ENCODE data around the gene ZNF574. TPM values are rescaled to one million over a fixed set of nuclear protein-coding genes. Genes with fewer than 3 reads are reported as not detected.

Gene ZNF574
- total RNA-seq, 1 experiment from 2014 or later, result 35.6 TPM

DNA sequence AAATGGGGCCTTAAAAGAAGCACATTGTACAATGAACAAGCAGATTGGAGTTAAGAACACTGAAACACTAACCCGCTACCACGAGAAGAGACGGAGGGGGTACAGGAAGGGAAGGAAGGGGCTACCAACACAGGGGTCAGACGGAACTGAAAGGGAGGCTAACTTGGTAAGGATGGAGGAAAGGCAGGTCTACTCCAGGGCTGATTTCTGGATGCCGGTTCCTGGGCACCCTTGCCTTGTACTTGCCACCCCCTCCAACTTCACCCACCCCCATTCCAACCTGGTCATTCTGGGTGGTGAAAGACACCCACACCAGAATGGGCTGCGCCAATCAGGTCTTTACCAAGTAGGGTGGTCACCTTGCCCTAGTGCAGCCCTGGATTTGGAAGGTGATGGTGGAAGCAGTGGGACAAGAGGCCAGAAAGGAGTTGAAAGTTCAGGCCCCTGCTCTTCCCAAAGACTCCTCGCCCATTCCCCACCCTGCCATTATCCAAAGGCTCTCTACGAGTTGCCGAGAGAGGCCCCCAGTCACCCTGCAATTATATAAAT is 10.3 kb downstream of the ZNF574 start:
- Histone ChIP-seq H2BK120ac (ENCODE audit: low read depth, low read length, poor library complexity, severe bottlenecking) (no peak overlapping the region), H3K4me2 (ENCODE audit: insufficient read depth, insufficient read length, low read length) (no peak overlapping the region), H3K14ac (ENCODE audit: insufficient read depth, low read length) (no peak overlapping the region), H3K79me2 (ENCODE audit: insufficient read depth, low read length) (no peaks in the 10 kb centered on the region), H2AK5ac (ENCODE audit: insufficient read length, low read length) (no peak overlapping the region), H2AFZ (ENCODE audit: low read length) (no peak overlapping the region), H3K27ac (ENCODE audit: insufficient read length, low read depth, low read length) (no peak overlapping the region), H4K91ac (ENCODE audit: insufficient read length, low read depth, low read length) (no peak overlapping the region), H2BK5ac (ENCODE audit: insufficient read length, low read length) (no peak overlapping the region), H4K5ac (ENCODE audit: insufficient read length, low read depth, low read length) (no peak overlapping the region), H3K18ac (ENCODE audit: insufficient read length, low read depth, low read length) (no peak overlapping the region), H3K23ac (ENCODE audit: insufficient read length, low read depth, low read length) (no peak overlapping the region), H3K9me3 (ENCODE audit: control insufficient read depth, low read depth, low read length) (no peaks in the 10 kb centered on the region), H3K23me2 (ENCODE audit: insufficient read length, low read depth, low read length, poor library complexity, severe bottlenecking) (no peaks in the 10 kb centered on the region), H3K9ac (ENCODE audit: extremely low read depth, insufficient read length, low read length) (no peak overlapping the region), H3K4ac (ENCODE audit: low read depth, low read length) (no peak overlapping the region), H4K8ac (replicated peaks; ENCODE audit: insufficient read length, low read depth, low read length) (no peak overlapping the region), H3K4me1 (ENCODE audit: insufficient read depth, low read length) (no peaks in the 10 kb centered on the region), H4K20me1 (ENCODE audit: control insufficient read depth, insufficient read depth, insufficient read length) (no peaks in the 10 kb centered on the region), H3K79me1 (ENCODE audit: insufficient read depth, low read depth, low read length, poor library complexity, severe bottlenecking) (no peaks in the 10 kb centered on the region), H2BK12ac (ENCODE audit: insufficient read length, low read depth, low read length) (no peak overlapping the region), H3K56ac (ENCODE audit: insufficient read length, low read depth, low read length) (no peak overlapping the region), H3K27me3 (ENCODE audit: insufficient read depth, low read length) (no peaks in the 10 kb centered on the region), H2BK15ac (ENCODE audit: low read depth, low read length) (no peak overlapping the region), H2BK20ac (ENCODE audit: low read depth, low read length, poor library complexity, severe bottlenecking) (no peak overlapping the region), H3T11ph (ENCODE audit: low read length) (no peak overlapping the region)
- Mint-ChIP-seq H3K9me3 (no peaks in the 10 kb centered on the region), H3K27ac (no peak overlapping the region; a peak in 1 of 7 replicates), H3K36me3 (ENCODE audit: insufficient read depth in 1 of 3, low read depth in 3 of 3) (peaks cover 9 to 13% (median 10%) of the 10 kb centered on the region in 3 experiments), H3K27me3 (ENCODE audit: low read depth) (peaks cover 3% of the 10 kb centered on the region), H3K4me3 (no peak overlapping the region), H3K4me1 (peaks cover 14 to 42% of the 10 kb centered on the region in 2 experiments)
- TF ChIP-seq, protein P1, sequence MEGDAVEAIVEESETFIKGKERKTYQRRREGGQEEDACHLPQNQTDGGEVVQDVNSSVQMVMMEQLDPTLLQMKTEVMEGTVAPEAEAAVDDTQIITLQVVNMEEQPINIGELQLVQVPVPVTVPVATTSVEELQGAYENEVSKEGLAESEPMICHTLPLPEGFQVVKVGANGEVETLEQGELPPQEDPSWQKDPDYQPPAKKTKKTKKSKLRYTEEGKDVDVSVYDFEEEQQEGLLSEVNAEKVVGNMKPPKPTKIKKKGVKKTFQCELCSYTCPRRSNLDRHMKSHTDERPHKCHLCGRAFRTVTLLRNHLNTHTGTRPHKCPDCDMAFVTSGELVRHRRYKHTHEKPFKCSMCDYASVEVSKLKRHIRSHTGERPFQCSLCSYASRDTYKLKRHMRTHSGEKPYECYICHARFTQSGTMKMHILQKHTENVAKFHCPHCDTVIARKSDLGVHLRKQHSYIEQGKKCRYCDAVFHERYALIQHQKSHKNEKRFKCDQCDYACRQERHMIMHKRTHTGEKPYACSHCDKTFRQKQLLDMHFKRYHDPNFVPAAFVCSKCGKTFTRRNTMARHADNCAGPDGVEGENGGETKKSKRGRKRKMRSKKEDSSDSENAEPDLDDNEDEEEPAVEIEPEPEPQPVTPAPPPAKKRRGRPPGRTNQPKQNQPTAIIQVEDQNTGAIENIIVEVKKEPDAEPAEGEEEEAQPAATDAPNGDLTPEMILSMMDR (conservative IDR thresholded peaks at IDR 0.05), result no peak
- no peak for DNase-seq
- WGBS (ENCODE audit: extremely low coverage, insufficient read length, low lambda C conversion rate), result no CpG with 5 or more reads among the region's 9 CpGs

Data from H9 (cell line).